Effector memory CD4-positive, alpha-beta T cell (primary cell): ENCODE measurements around the gene PSG3.
"Not testable (repeated sequence)": the region's sequence is repeated elsewhere in the genome, so short reads cannot be mapped to it uniquely, and the experiment has no call there.

Experiments used
- DNase-seq, 3 donors: peaks; one replicate each; pipeline ENCODE4 v3.0.0-alpha.2; 2020
- H3K27ac ChIP-seq: 2 replicates; pipeline ENCODE4 v1.7.0; 2013; ENCODE audit warnings: mild to moderate bottlenecking, low read length, moderate library complexity; ENCODE audit not compliant: insufficient read depth, poor library complexity, severe bottlenecking
- H3K27me3 ChIP-seq: replicated peaks from 2 replicates; pipeline ENCODE4 v1.7.0; 2013; ENCODE audit warnings: mild to moderate bottlenecking, low read length; ENCODE audit not compliant: insufficient read depth, control insufficient read depth, poor library complexity, severe bottlenecking
- H3K36me3 ChIP-seq: 2 replicates; pipeline ENCODE4 v1.7.0; 2013; ENCODE audit warnings: mild to moderate bottlenecking, low read length, moderate library complexity; ENCODE audit not compliant: control insufficient read depth, insufficient read depth
- H3K4me1 ChIP-seq: 2 replicates; pipeline ENCODE4 v1.7.0; 2013; ENCODE audit warnings: low read length, mild to moderate bottlenecking; ENCODE audit not compliant: control insufficient read depth, insufficient read depth, poor library complexity, severe bottlenecking
- H3K4me3 ChIP-seq: 2 replicates; pipeline ENCODE4 v1.7.0; 2013; ENCODE audit warnings: low read length, low read depth, mild to moderate bottlenecking; ENCODE audit not compliant: insufficient read depth, poor library complexity, severe bottlenecking
- H3K9me3 ChIP-seq: 2 replicates; pipeline ENCODE4 v1.7.0; 2013; ENCODE audit warnings: mild to moderate bottlenecking, low read length, moderate library complexity; ENCODE audit not compliant: control insufficient read depth

The PSG3 gene

DNA sequence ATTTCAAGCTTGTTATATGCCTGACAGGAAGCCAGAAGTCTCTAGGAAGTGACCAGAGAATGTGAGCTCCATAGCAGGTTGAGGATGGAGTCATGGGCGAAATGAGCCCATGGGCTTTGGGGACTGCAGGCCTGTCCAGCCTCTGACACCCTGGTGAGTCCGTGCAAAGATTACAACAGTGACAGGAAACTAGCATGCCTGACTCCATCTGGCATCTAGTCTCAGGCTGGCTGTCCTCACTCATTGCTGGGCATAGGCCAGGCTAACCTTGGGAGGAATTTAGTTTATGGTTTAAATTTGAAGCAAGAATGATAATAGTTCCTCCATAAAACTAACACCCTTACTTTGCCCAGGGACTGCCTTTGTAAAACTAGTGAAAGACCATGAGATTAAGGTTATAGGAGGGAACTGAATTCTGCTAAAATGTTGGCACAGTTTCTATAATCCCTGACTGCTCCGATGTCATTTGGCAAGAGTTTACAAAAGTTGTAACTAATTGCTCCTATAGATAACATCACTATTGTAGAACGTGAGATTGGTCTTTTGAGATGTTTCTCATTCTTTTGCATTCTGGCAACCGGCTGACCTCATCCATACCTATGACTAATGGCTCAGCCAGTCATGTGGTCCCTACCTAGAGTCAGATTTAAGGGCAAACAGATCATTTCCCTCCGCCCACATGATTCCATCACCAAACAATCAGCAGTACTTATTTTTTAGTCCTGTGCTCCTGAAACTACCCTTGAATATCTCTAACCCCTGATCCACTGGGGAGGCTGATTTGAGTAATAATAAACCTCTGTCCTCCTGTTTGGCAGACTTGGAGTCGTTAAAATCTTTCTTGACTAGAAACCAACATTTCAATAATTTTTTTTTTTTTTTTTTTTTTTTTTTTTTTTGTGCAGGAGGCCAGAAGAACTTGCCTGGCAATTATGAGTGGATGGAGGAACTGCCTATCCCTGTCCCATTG is 21.0 kb upstream of the PSG3 start:
- DNase-seq, H3K4me3 ChIP-seq, H3K27ac ChIP-seq, H3K27me3 ChIP-seq, H3K36me3 ChIP-seq, H3K9me3 ChIP-seq, H3K4me1 ChIP-seq: not testable (repeated sequence)

DNA sequence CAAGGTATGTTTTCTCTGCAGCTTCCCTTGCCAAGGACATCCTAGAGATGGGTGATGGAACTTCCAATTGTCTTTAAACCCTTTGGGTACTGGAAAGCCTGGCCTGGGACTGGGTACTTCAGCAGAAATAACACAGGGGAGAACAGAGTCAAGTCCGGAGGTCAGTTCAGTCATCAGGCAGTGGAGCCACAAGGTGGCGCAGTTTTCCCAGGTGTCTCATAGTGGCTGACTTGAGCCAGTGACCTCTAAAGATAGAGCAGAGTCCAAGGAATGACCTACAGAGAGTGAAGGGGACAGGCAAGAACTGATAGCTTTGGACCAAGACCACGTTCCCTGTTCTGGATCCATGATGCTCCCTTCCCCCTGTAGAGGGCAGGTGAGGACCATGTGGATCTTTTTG is 18.4 kb upstream of the PSG3 start:
- not testable (repeated sequence) for H3K27me3 ChIP-seq, H3K9me3 ChIP-seq, DNase-seq, H3K4me3 ChIP-seq, H3K4me1 ChIP-seq, H3K27ac ChIP-seq, H3K36me3 ChIP-seq

DNA sequence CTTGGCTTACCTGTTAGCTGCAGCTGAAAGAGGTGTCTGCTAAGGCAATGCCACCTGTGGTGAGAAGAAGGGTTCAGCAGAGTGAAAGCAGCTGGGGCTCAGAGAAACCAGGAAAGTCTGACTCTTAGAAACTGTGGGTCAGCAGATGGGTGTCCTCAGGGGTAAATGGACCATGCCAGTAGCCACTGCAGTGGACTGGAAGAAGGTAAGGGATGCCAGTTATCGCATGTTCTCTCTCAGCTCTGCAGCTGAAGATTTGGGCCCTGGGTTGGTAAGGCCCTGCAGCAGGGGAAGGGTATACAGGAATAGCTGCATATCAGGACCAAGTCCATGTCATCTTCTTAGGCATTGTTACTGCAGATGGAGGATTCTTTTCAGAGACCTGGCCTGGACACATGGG is 12.0 kb upstream of the PSG3 start:
- not testable (repeated sequence) for H3K4me3 ChIP-seq, H3K4me1 ChIP-seq, H3K36me3 ChIP-seq, H3K9me3 ChIP-seq, DNase-seq, H3K27me3 ChIP-seq, H3K27ac ChIP-seq

DNA sequence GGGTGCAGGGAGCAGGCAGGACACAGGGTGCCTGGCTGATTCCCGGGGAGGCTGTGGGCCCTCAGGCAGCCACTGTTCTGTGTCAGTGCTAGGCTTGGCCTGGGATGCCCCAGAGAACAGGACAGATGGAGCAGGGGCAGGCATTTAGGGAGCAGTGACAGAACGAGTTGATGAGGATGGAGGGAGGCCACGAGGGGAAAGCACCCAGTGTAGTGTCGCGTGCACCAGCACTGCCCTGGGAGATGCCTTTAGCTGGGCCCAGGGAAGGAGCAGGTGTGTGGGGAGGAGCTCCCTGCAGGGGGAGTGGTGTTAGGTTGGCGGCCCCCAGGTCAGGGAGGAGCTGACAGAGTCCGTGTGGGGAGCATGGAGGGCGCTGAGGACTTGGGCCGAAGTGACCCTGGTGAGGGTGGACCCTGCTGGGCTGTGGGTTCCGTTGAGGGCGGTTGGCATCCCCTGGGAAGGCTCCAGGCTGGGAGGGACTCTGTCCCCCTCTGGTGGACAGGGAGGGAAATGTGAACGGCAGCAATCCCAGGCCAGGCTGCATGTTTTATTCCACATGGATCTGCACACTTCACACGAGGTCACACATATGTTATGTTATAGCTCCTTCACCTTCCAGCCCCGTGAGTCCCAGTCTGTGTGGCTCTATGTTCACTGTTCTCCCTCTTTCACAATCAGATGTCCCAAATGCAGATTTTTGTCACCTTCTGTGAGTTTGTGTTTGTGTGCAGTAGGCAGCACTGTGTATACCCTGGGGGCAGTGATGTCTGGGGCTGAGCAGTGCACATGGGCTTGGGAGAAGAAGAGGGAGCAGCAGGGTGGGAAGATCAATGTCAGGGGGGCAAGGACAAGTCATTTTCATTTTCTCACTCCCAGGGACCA is 1.7 kb upstream of the PSG3 start:
- H3K4me3 ChIP-seq, H3K4me1 ChIP-seq, H3K36me3 ChIP-seq, H3K27me3 ChIP-seq, DNase-seq, H3K27ac ChIP-seq, H3K9me3 ChIP-seq: not testable (repeated sequence)

DNA sequence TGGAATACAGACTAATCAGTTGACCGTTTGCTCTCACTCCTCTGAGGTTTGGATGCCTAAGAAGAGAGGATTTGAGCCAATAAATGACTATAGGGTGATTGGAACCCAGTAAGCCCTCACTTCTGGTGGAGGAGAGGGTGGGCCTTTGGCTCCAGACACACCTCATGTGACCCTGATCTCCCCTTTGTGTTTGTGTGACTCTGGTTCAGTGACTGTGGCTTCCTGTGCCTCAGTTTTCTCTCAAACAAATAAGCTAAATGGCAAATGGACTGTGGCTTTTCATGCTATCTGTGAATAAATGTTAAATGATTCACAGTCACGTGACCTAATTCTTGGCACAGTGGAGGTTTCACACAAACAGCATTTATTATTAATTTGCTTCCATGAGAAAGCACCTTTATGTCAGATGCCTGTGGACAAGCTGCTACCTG is 2.7 kb downstream of the PSG3 start:
- H3K4me1 ChIP-seq, H3K36me3 ChIP-seq, H3K9me3 ChIP-seq, H3K4me3 ChIP-seq, DNase-seq, H3K27ac ChIP-seq, H3K27me3 ChIP-seq: not testable (repeated sequence)

DNA sequence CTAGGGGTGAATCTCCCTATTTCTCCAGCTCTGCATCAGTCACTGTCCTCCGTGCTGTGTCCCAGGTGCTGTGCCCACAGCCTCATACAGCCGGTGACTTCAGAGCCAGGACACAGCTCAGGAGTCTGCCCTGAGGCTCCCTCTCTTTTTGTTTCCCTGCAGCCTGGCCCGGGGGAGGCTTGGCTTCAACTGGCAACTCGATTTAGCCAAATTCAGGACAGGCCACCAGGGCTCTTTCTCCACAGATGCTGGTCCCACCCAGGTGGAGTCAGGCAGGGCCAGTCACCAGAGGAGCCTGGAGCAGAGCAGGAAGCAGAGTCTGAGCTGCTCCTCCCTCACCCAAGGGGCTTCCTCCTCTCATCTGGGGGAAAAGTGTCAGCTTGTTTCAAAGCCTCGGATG is 11.9 kb downstream of the PSG3 start:
- H3K36me3 ChIP-seq, H3K27me3 ChIP-seq, H3K9me3 ChIP-seq, DNase-seq, H3K4me3 ChIP-seq, H3K27ac ChIP-seq, H3K4me1 ChIP-seq: not testable (repeated sequence)

DNA sequence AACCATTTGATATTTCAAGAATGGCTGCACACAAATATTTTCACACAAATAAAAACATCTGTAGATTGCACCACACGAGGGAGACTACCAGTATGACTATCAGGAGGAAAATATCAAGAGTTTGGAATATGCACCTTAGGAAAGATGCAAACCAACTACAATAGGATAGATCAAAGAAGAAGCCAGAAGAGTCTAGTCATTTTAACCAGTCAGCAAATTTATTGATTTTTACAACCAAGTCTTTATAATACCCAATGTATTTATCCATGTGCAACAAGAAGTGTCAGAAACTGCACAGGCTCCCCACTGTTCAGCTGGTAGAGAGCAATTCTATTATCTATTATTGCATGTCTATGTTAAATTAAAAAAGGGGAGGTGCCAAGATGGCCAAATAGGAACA is 26.3 kb downstream of the PSG3 start:
- not testable (repeated sequence) for H3K4me1 ChIP-seq, H3K27ac ChIP-seq, DNase-seq, H3K9me3 ChIP-seq, H3K36me3 ChIP-seq, H3K4me3 ChIP-seq, H3K27me3 ChIP-seq

DNA sequence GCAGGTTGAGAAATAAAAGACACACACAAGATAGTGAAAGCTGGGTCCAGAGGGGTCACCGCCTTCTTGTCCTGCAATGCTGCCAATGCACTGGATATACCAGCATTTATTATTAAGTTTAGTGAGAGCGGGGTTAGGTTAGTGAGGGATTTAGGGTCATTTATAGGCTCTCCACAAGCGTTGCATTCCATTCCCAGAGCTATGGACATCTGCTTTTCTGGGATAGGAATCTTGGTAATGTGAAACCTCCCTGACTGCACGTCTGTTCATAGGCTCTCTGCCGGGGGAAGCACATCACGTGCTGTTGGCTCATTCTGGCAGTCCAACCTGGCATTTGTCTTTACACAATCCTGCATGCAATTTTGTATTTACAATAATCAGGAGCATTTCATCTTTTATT is 27.5 kb downstream of the PSG3 start:
- H3K27ac ChIP-seq, H3K4me3 ChIP-seq, H3K9me3 ChIP-seq, H3K4me1 ChIP-seq, H3K36me3 ChIP-seq, DNase-seq, H3K27me3 ChIP-seq: not testable (repeated sequence)

DNA sequence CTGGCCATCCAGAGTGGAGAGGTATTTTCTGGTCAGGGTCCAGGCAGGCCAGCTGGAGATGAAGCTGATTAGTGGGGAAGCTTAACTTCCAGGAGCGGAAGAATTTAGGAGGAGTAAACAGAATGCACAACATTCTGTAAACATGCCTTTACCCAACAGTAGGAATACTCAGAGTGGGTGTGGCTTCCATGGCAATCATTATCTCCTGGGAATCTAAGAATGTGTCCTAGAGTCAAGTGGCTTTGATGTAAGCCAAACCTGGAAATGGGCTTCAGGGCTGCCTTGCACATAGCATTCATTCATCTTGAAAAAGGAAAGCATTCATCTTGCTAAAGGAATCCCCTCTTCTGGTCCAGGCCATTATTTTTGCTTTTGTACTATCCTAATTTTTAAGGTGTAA is 29.3 kb downstream of the PSG3 start:
- H3K27me3 ChIP-seq, H3K36me3 ChIP-seq, DNase-seq, H3K9me3 ChIP-seq, H3K4me1 ChIP-seq, H3K27ac ChIP-seq, H3K4me3 ChIP-seq: not testable (repeated sequence)

DNA sequence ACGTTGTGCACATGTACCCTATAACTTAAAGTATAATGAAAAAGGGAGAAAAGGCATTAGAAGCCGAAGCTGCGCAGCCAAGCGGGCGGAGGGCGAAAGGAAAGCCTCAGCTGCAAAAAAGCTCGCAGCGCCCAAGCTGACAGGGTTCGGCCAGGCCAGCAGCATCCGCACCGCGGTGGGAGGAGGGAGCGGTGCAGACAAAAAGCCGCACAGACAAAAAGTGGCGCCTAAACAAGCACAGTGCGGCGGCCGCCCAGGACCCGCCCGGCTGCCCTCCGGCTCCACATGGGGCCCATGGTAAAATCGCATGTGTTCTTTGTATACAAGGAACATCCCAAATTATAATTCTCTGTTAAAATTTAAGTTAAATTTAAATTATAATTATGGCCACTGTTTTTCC is 42.4 kb downstream of the PSG3 start:
- DNase-seq: no peak
- H3K36me3 ChIP-seq: no peaks in the 10 kb centered on the region
- no peaks in the 10 kb centered on the region for H3K4me1 ChIP-seq
- H3K27ac ChIP-seq: no peak overlapping the region
- H3K4me3 ChIP-seq: no peak overlapping the region
- peaks cover 2% of the 10 kb centered on the region for H3K27me3 ChIP-seq
- no peaks in the 10 kb centered on the region for H3K9me3 ChIP-seq
